ENCODE data around the gene TTC9.

DNA sequence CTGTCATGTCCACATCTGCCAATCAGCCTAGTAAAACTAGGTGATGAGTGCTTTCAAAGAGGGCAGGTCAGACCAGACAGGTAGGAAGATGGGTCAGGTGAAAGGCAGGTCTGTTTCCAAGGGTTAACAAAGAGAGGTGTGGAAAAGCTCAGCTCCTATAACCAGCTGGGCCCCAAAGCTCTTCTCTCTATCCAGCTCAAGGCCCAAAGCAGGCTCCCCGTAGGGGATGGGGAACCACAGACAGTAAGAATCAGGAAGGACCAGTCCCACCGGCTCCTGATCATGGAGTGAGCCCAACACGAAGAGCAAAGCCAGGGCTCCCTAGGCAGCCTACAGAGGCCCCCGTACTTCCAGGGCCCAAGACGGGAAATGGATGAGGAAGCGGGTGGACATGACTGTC is 83.2 kb downstream of the TTC9 start:
- no peak for TF ChIP-seq POLR2A (IDR thresholded peaks at IDR 0.05)
- TF ChIP-seq, protein P1, sequence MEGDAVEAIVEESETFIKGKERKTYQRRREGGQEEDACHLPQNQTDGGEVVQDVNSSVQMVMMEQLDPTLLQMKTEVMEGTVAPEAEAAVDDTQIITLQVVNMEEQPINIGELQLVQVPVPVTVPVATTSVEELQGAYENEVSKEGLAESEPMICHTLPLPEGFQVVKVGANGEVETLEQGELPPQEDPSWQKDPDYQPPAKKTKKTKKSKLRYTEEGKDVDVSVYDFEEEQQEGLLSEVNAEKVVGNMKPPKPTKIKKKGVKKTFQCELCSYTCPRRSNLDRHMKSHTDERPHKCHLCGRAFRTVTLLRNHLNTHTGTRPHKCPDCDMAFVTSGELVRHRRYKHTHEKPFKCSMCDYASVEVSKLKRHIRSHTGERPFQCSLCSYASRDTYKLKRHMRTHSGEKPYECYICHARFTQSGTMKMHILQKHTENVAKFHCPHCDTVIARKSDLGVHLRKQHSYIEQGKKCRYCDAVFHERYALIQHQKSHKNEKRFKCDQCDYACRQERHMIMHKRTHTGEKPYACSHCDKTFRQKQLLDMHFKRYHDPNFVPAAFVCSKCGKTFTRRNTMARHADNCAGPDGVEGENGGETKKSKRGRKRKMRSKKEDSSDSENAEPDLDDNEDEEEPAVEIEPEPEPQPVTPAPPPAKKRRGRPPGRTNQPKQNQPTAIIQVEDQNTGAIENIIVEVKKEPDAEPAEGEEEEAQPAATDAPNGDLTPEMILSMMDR (IDR thresholded peaks at IDR 0.05): no peak

Data from esophagus squamous epithelium (tissue), 4 donors.